Vagina (tissue), 2 donors: Measurements from ENCODE around the gene LNX2.

Experiments used
- CTCF ChIP-seq, 3 experiments: fragments of 450-650 bp in 2 of 3; fragments of 200-600 bp in 1 of 3; sonication (generic) in 1 of 3; IDR thresholded peaks; one replicate each; pipeline ENCODE4 v1.5.1; 2017 to 2019; ENCODE audit warnings: antibody characterized with exemption in 3 of 3, mild to moderate bottlenecking in 2 of 3, moderate library complexity in 2 of 3
- POLR2A ChIP-seq, 2 donors: fragments of 450-650 bp; IDR thresholded peaks; one replicate each; pipeline ENCODE4 v1.6.1; 2017; ENCODE audit warnings: antibody characterized with exemption in 2 of 2, mild to moderate bottlenecking in 2 of 2, moderate library complexity in 2 of 2

- TF ChIP-seq CTCF (IDR thresholded peaks at IDR 0.05) (no peak), POLR2A (IDR thresholded peaks at IDR 0.05) (no peak)
Observed at GRCh38 chr13:27617881-27618321, 2.4 kb downstream of the LNX2 start.
